ES-I3 (cell line): ENCODE data around the gene TBC1D3D.
"Not testable (repeated sequence)": the region's sequence is repeated elsewhere in the genome, so short reads cannot be mapped to it uniquely, and the experiment has no call there.

Experiments used
- H3K36me3 ChIP-seq: 2 replicates; pipeline ENCODE4 v1.6.1; 2013; ENCODE audit warnings: mild to moderate bottlenecking, low read length, control low read depth, moderate library complexity; ENCODE audit not compliant: insufficient read depth
- H3K4me1 ChIP-seq: 2 replicates; pipeline ENCODE4 v1.6.1; 2013; ENCODE audit warnings: mild to moderate bottlenecking, control low read depth, low read length; ENCODE audit not compliant: insufficient read depth
- H3K9ac ChIP-seq: 2 replicates; pipeline ENCODE4 v1.6.1; 2013; ENCODE audit warnings: low read depth, mild to moderate bottlenecking, low read length, moderate library complexity
- H3K9me3 ChIP-seq: 2 replicates; pipeline ENCODE4 v1.6.1; 2013; ENCODE audit warnings: mild to moderate bottlenecking, low read length, moderate library complexity; ENCODE audit not compliant: control insufficient read depth, insufficient read depth

TBC1D3D gene

GRCh38 chr17:38003676-38004075 lies at the start of gene TBC1D3D:
Gene TBC1D3D, plus strand, starts transcription at chr17:38003976. Its CDS starts 1,585 bp downstream, at chr17:38005561.
- H3K4me1 ChIP-seq, H3K9ac ChIP-seq, H3K36me3 ChIP-seq, H3K9me3 ChIP-seq: not testable (repeated sequence)

GRCh38 chr17:37988960-37989359 lies 14.8 kb upstream of the TBC1D3D start, which contains the start of gene TBC1D3L:
Gene TBC1D3L, minus strand, starts transcription at chr17:37989060. Its CDS starts 1,540 bp downstream, at chr17:37987520.
- H3K9ac ChIP-seq, H3K9me3 ChIP-seq: not testable (repeated sequence)

More at GRCh38 chr17:37988960-37989359, 14.8 kb upstream of the TBC1D3D start, which contains the start of gene TBC1D3L:
- H3K36me3 ChIP-seq, H3K4me1 ChIP-seq: not testable (repeated sequence)
